HL-60 (cell line): Measurements from ENCODE around the gene ATP1A4.

Experiments
- DNase-seq, 2 experiments: peaks; one replicate each; pipeline ENCODE4 v3.0.0-alpha.2; 2010 to 2020; ENCODE audit warnings: low read depth in 1 of 2, low spot score in 1 of 2
- H3K27ac ChIP-seq: fragments of 250-450 bp; sonication (Bioruptor Pico); replicated peaks from 2 replicates; pipeline ENCODE4 v1.5.1; 2020; ENCODE audit warnings: mild to moderate bottlenecking, moderate library complexity
- H3K27me3 ChIP-seq: fragments of 250-450 bp; sonication (Bioruptor Pico); 2 replicates; pipeline ENCODE4 v1.5.1; 2021; ENCODE audit warnings: mild to moderate bottlenecking, moderate library complexity; ENCODE audit not compliant: insufficient read depth, poor library complexity, severe bottlenecking
- H3K4me3 ChIP-seq: replicated peaks from 2 replicates; pipeline ENCODE4 v1.5.1; 2011; ENCODE audit warnings: mild to moderate bottlenecking, control low read depth, low read length; ENCODE audit not compliant: insufficient read depth
- GABPA ChIP-seq: IDR thresholded peaks from 2 replicates; pipeline ENCODE4 v1.6.1; 2012; ENCODE audit warnings: low read depth
- POLR2AphosphoS5 ChIP-seq: IDR thresholded peaks from 2 replicates; pipeline ENCODE4 v1.6.1; 2012; ENCODE audit warnings: low read depth
- SPI1 ChIP-seq: IDR thresholded peaks from 2 replicates; pipeline ENCODE4 v1.6.1; 2012; ENCODE audit warnings: low read depth, mild to moderate bottlenecking, borderline replicate concordance
- TF ChIP-seq, protein P1 (sequence below): IDR thresholded peaks from 2 replicates; pipeline ENCODE4 v1.6.1; 2012; ENCODE audit warnings: low read depth; ENCODE audit not compliant: insufficient replicate concordance
- TF ChIP-seq, protein P2 (sequence below): IDR thresholded peaks from one replicate; pipeline ENCODE4 v1.5.1; 2011; ENCODE audit warnings: low read length, control low read depth, inconsistent platforms; ENCODE audit not compliant: insufficient read depth

The ATP1A4 gene

GRCh38 chr1:160127381-160127780, 24.0 kb upstream of the ATP1A4 start:
- DNase-seq, result no peak
- no peak overlapping the region for H3K4me3 ChIP-seq
- no peaks in the 10 kb centered on the region for H3K27me3 ChIP-seq
- no peak overlapping the region for H3K27ac ChIP-seq
- TF ChIP-seq POLR2AphosphoS5 (no peak), GABPA (no peak), SPI1 (no peak)
- TF ChIP-seq, protein P1, sequence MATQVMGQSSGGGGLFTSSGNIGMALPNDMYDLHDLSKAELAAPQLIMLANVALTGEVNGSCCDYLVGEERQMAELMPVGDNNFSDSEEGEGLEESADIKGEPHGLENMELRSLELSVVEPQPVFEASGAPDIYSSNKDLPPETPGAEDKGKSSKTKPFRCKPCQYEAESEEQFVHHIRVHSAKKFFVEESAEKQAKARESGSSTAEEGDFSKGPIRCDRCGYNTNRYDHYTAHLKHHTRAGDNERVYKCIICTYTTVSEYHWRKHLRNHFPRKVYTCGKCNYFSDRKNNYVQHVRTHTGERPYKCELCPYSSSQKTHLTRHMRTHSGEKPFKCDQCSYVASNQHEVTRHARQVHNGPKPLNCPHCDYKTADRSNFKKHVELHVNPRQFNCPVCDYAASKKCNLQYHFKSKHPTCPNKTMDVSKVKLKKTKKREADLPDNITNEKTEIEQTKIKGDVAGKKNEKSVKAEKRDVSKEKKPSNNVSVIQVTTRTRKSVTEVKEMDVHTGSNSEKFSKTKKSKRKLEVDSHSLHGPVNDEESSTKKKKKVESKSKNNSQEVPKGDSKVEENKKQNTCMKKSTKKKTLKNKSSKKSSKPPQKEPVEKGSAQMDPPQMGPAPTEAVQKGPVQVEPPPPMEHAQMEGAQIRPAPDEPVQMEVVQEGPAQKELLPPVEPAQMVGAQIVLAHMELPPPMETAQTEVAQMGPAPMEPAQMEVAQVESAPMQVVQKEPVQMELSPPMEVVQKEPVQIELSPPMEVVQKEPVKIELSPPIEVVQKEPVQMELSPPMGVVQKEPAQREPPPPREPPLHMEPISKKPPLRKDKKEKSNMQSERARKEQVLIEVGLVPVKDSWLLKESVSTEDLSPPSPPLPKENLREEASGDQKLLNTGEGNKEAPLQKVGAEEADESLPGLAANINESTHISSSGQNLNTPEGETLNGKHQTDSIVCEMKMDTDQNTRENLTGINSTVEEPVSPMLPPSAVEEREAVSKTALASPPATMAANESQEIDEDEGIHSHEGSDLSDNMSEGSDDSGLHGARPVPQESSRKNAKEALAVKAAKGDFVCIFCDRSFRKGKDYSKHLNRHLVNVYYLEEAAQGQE, result no peak
- TF ChIP-seq, protein P2, sequence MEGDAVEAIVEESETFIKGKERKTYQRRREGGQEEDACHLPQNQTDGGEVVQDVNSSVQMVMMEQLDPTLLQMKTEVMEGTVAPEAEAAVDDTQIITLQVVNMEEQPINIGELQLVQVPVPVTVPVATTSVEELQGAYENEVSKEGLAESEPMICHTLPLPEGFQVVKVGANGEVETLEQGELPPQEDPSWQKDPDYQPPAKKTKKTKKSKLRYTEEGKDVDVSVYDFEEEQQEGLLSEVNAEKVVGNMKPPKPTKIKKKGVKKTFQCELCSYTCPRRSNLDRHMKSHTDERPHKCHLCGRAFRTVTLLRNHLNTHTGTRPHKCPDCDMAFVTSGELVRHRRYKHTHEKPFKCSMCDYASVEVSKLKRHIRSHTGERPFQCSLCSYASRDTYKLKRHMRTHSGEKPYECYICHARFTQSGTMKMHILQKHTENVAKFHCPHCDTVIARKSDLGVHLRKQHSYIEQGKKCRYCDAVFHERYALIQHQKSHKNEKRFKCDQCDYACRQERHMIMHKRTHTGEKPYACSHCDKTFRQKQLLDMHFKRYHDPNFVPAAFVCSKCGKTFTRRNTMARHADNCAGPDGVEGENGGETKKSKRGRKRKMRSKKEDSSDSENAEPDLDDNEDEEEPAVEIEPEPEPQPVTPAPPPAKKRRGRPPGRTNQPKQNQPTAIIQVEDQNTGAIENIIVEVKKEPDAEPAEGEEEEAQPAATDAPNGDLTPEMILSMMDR, result no peak

GRCh38 chr1:160127865-160128523, 23.4 kb upstream of the ATP1A4 start:
- H3K27ac ChIP-seq, result no peak overlapping the region
- no peak overlapping the region for H3K4me3 ChIP-seq
- TF ChIP-seq, protein P2, result no peak
- TF ChIP-seq GABPA, result no peak
- no peak for TF ChIP-seq SPI1
- TF ChIP-seq, protein P1, result no peak
- TF ChIP-seq POLR2AphosphoS5, result no peak
- DNase-seq, result no peak
- H3K27me3 ChIP-seq, result no peaks in the 10 kb centered on the region

DNA sequence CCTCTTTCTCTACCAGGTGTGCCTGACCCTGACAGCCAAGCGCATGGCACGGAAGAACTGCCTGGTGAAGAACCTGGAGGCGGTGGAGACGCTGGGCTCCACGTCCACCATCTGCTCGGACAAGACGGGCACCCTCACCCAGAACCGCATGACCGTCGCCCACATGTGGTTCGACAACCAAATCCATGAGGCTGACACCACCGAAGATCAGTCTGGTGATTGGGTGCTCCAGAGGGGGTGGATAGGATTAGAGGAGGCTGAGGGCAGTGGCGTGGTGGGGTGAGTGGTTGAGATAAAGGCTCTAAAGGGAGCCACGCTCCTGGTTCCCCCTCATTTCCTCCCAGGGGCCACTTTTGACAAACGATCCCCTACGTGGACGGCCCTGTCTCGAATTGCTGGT, 22.8 kb upstream of the ATP1A4 start:
- DNase-seq, result no peak
- no peak overlapping the region for H3K4me3 ChIP-seq
- no peak overlapping the region for H3K27ac ChIP-seq
- TF ChIP-seq SPI1, result no peak
- TF ChIP-seq, protein P1, result no peak
- no peak for TF ChIP-seq GABPA
- TF ChIP-seq, protein P2, result no peak
- no peak for TF ChIP-seq POLR2AphosphoS5
- H3K27me3 ChIP-seq, result no peaks in the 10 kb centered on the region
